HG03354 (cell line): ENCODE data around the gene C10orf95.

Experiments
- ATAC-seq: cut with Tn5 transposase; IDR thresholded peaks from one replicate; pipeline ENCODE4 v1.9.1; 2021; ENCODE audit warnings: mild to moderate bottlenecking; ENCODE audit not compliant: unreplicated experiment, poor library complexity, severe bottlenecking

C10orf95 gene

GRCh38 chr10:102436312-102436711 lies 15.0 kb downstream of the C10orf95 start:
- no peak for ATAC-seq

- no peak for ATAC-seq
These were observed 15.7 kb downstream of the C10orf95 start for GRCh38 chr10:102435529-102436233.

- ATAC-seq, result no peak
These were observed 16.2 kb downstream of the C10orf95 start for GRCh38 chr10:102435133-102435497.

GRCh38 chr10:102434394-102435132 lies 16.8 kb downstream of the C10orf95 start:
- no peak for ATAC-seq

GRCh38 chr10:102433619-102434046 lies 17.7 kb downstream of the C10orf95 start:
- ATAC-seq, result no peak

- peak; percentile 89 for ATAC-seq
These were observed 19.0 kb downstream of the C10orf95 start, which contains the start of gene CUEDC2 for GRCh38 chr10:102432162-102432950. TSS of gene CUEDC2 (minus strand) at chr10:102432574. CDS start at chr10:102425188, 7,386 bp downstream.

GRCh38 chr10:102431452-102432124 lies 19.8 kb downstream of the C10orf95 start:
- no peak for ATAC-seq

- ATAC-seq, result no peak
These were observed 21.9 kb downstream of the C10orf95 start for GRCh38 chr10:102429468-102429867.

GRCh38 chr10:102426803-102427287 lies 24.5 kb downstream of the C10orf95 start:
- ATAC-seq, result no peak

GRCh38 chr10:102425444-102425843 lies 25.9 kb downstream of the C10orf95 start:
- no peak for ATAC-seq

GRCh38 chr10:102424916-102425315 lies 26.4 kb downstream of the C10orf95 start:
- ATAC-seq, result no peak

GRCh38 chr10:102424145-102424544 lies 27.2 kb downstream of the C10orf95 start:
- no peak for ATAC-seq

- no peak for ATAC-seq
These were observed 27.9 kb downstream of the C10orf95 start for GRCh38 chr10:102423372-102423968.

- no peak for ATAC-seq
These were observed 28.7 kb downstream of the C10orf95 start for GRCh38 chr10:102422545-102423129.

- no peak for ATAC-seq
These were observed 29.4 kb downstream of the C10orf95 start for GRCh38 chr10:102421757-102422512.

- no peak for ATAC-seq
These were observed 29.9 kb downstream of the C10orf95 start for GRCh38 chr10:102421507-102421756.

- ATAC-seq, result peak; percentile 77
These were observed 30.4 kb downstream of the C10orf95 start, which contains the start of gene FBXL15 for GRCh38 chr10:102420714-102421506. TSS of gene FBXL15 (plus strand) at chr10:102420836. CDS start at chr10:102421130, 294 bp downstream.
